Esophagus muscularis mucosa (tissue), 4 donors: ENCODE results near the gene TRIP13.

ENCODE experiments used
- EP300 ChIP-seq: sonication (generic); formaldehyde crosslinking; IDR thresholded peaks from one replicate; pipeline ENCODE4 v1.6.1; 2017; ENCODE audit warnings: antibody characterized with exemption
- POLR2A ChIP-seq: fragments of 450-650 bp; IDR thresholded peaks from one replicate; pipeline ENCODE4 v1.6.1; 2017; ENCODE audit warnings: antibody characterized with exemption, moderate library complexity, mild to moderate bottlenecking, low read depth
- POLR2AphosphoS5 ChIP-seq, 2 donors: sonication (generic); formaldehyde crosslinking; IDR thresholded peaks; one replicate each; pipeline ENCODE4 v1.6.1; 2017; ENCODE audit warnings: antibody characterized with exemption in 2 of 2
- TF ChIP-seq, protein P1 (sequence below), 3 experiments: fragments of 200-600 bp in 2 of 3; fragments of 450-650 bp in 1 of 3; sonication (generic) in 2 of 3; IDR thresholded peaks; one replicate each; pipeline ENCODE4 v1.5.1; 2017 to 2019; ENCODE audit warnings: antibody characterized with exemption in 3 of 3, mild to moderate bottlenecking in 2 of 3, moderate library complexity in 1 of 3

GRCh38 chr5:947626-948471, 55.2 kb downstream of the TRIP13 start:
- TF ChIP-seq, protein P1, sequence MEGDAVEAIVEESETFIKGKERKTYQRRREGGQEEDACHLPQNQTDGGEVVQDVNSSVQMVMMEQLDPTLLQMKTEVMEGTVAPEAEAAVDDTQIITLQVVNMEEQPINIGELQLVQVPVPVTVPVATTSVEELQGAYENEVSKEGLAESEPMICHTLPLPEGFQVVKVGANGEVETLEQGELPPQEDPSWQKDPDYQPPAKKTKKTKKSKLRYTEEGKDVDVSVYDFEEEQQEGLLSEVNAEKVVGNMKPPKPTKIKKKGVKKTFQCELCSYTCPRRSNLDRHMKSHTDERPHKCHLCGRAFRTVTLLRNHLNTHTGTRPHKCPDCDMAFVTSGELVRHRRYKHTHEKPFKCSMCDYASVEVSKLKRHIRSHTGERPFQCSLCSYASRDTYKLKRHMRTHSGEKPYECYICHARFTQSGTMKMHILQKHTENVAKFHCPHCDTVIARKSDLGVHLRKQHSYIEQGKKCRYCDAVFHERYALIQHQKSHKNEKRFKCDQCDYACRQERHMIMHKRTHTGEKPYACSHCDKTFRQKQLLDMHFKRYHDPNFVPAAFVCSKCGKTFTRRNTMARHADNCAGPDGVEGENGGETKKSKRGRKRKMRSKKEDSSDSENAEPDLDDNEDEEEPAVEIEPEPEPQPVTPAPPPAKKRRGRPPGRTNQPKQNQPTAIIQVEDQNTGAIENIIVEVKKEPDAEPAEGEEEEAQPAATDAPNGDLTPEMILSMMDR (IDR thresholded peaks at IDR 0.05): no peak
- TF ChIP-seq POLR2A: no peak
- no peak for TF ChIP-seq POLR2AphosphoS5 (IDR thresholded peaks at IDR 0.05)
- no peak for TF ChIP-seq EP300
